Endothelial cell of umbilical vein (primary cell): Measurements from ENCODE around the gene ZBTB20. TPM values are rescaled to one million over a fixed set of nuclear protein-coding genes. Genes with fewer than 3 reads are reported as not detected.

ENCODE experiments used
- BruUV-seq: library from RNA; stranded (reverse); fragments of 400-500 nt; replicated peaks from 2 replicates; lab custom pipeline; 2021; lab: Mats Ljungman, UMichigan
- CTCF ChIA-PET: fragments of 300-600, 350-600 bp; sonication (Branson Sonifier 250); formaldehyde crosslinking; loops from one replicate; lab custom pipeline; 2021; ENCODE audit warnings: antibody characterized with exemption, inconsistent platforms; lab: Charles Lee
- POLR2A ChIA-PET: fragments of 300-600, 350-600 bp; sonication (Branson Sonifier 250); formaldehyde crosslinking; loops from one replicate; lab custom pipeline; 2021; ENCODE audit warnings: antibody characterized with exemption, inconsistent platforms; lab: Charles Lee
- DNase-seq: peaks from one replicate; pipeline ENCODE4 v3.0.0-alpha.2; 2011; ENCODE audit warnings: low read depth, low spot score
- FAIRE-seq: peaks from 2 replicates; lab custom pipeline; 2011; peaks lifted over from hg19 to GRCh38; lab: Jason Lieb, UNC
- H2AFZ ChIP-seq: 2 replicates; pipeline ENCODE4 v1.6.0; 2012; ENCODE audit warnings: low read depth, low read length, control low read depth, inconsistent platforms
- H3K27ac ChIP-seq: 2 replicates; pipeline ENCODE4 v1.5.1; 2011; ENCODE audit warnings: low read depth, mild to moderate bottlenecking, control low read depth, low read length, moderate library complexity; ENCODE audit not compliant: insufficient read depth
- H3K27me3 ChIP-seq, 2 experiments: 2 replicates each; pipeline versions ENCODE4 v1.6.0 to v1.6.1; 2011; ENCODE audit warnings: low read length in 2 of 2, mixed read lengths in 1 of 2; ENCODE audit not compliant: control insufficient read depth in 2 of 2, insufficient read depth in 2 of 2
- H3K36me3 ChIP-seq, 2 experiments: 2 replicates in 1 of 2; 3 replicates in 1 of 2; pipeline ENCODE4 v1.5.1; 2011; ENCODE audit warnings: low read length in 2 of 2, mild to moderate bottlenecking in 1 of 2, moderate library complexity in 1 of 2; ENCODE audit not compliant: control insufficient read depth in 2 of 2, insufficient read depth in 2 of 2; ENCODE audit errors: extremely low read depth in 1 of 2
- H3K4me1 ChIP-seq: 3 replicates; pipeline ENCODE4 v1.5.1; 2011; ENCODE audit warnings: mild to moderate bottlenecking, low read length; ENCODE audit not compliant: control insufficient read depth, insufficient read depth; ENCODE audit errors: extremely low read depth
- H3K4me2 ChIP-seq: 2 replicates; pipeline ENCODE4 v1.6.1; 2011; ENCODE audit warnings: low read length, control low read depth, mixed read lengths; ENCODE audit not compliant: insufficient read depth
- H3K4me3 ChIP-seq, 3 experiments: fragments of 200-600 bp in 1 of 3; sonication (generic), shearing (Covaris generic) in 1 of 3; replicated peaks in 1 of 3; 2 replicates each; pipeline ENCODE4 v1.5.1; 2011 to 2016; ENCODE audit warnings: control low read depth in 3 of 3, low read length in 3 of 3, mild to moderate bottlenecking in 2 of 3, inconsistent platforms in 1 of 3, low read depth in 1 of 3, moderate library complexity in 1 of 3; ENCODE audit not compliant: insufficient read depth in 1 of 3
- H3K79me2 ChIP-seq: 2 replicates; pipeline ENCODE4 v1.6.0; 2012; ENCODE audit warnings: low read length, inconsistent platforms; ENCODE audit not compliant: control insufficient read depth, insufficient read depth
- H3K9ac ChIP-seq: replicated peaks from 2 replicates; pipeline ENCODE3; 2011; ENCODE audit warnings: low read length, control low read depth; ENCODE audit not compliant: insufficient read depth; ENCODE audit errors: extremely low read depth
- H3K9me1 ChIP-seq: replicated peaks from 3 replicates; pipeline ENCODE4 v1.6.0; 2011; ENCODE audit warnings: mild to moderate bottlenecking, low read length; ENCODE audit not compliant: control insufficient read depth, insufficient read depth; ENCODE audit errors: extremely low read depth
- H3K9me3 ChIP-seq: replicated peaks from 2 replicates; pipeline ENCODE4 v1.5.1; 2012; ENCODE audit warnings: low read length, inconsistent platforms; ENCODE audit not compliant: control insufficient read depth, insufficient read depth
- H4K20me1 ChIP-seq: replicated peaks from 2 replicates; pipeline ENCODE3; 2011; ENCODE audit warnings: mild to moderate bottlenecking, low read length; ENCODE audit not compliant: control insufficient read depth, insufficient read depth; ENCODE audit errors: extremely low read depth
- GATA2 ChIP-seq: IDR thresholded peaks from 2 replicates; pipeline ENCODE4 v1.7.0; 2011; ENCODE audit warnings: low read depth, mild to moderate bottlenecking, moderate library complexity, mixed read lengths, low read length; ENCODE audit not compliant: insufficient read length, insufficient read depth
- JUN ChIP-seq: IDR thresholded peaks from 2 replicates; pipeline ENCODE4 v1.6.1; 2011; ENCODE audit warnings: borderline replicate concordance, low read depth; ENCODE audit not compliant: insufficient read length, insufficient read depth
- MYC ChIP-seq: IDR thresholded peaks from one replicate; pipeline ENCODE4 v1.6.1; 2011; ENCODE audit warnings: mild to moderate bottlenecking, low read depth, low read length
- POLR2AphosphoS5 ChIP-seq: IDR thresholded peaks from 2 replicates; pipeline ENCODE4 v1.6.1; 2012; ENCODE audit warnings: low read depth, mild to moderate bottlenecking, control low read depth, low read length, moderate library complexity; ENCODE audit not compliant: insufficient read depth
- dilution Hi-C: fragments of 300-500 bp; cut with MboI; formaldehyde crosslinking; loops from one replicate; pipeline ENCODE4 v1.15.0; 2019; ENCODE audit warnings: low sequenced_read_pairs; ENCODE audit not compliant: extremely low pct_ligation_motif_present
- intact Hi-C: fragments of 100-400 bp; cut with micrococcal nuclease; formaldehyde crosslinking; loops from one replicate; pipeline ENCODE4 v1.10.0; 2022
- polyA plus RNA-seq, 4 experiments: library from polyadenylated mRNA; depleted of rRNA in 3 of 4; stranded (reverse) in 3 of 4; unstranded in 1 of 4; fragments of >200 nt; gene quantifications; 2 replicates each; pipeline versions ENCODE4 v1.2.1 to v1.2.3, GENCODE V29; 2011 to 2012; ENCODE audit warnings: missing spikeins in 1 of 4
- total RNA-seq: library from RNA; stranded (reverse); gene quantifications from 2 replicates; pipeline ENCODE4 v1.2.3, GENCODE V29; 2021
- TF ChIP-seq, protein P1 (sequence below): IDR thresholded peaks from 2 replicates; pipeline ENCODE4 v1.6.1; 2011; ENCODE audit not compliant: insufficient read depth, insufficient read length

The ZBTB20 gene
- total and polyA plus RNA-seq, 2 donors (not counting 3 experiments of a cell fraction or from before 2014, with no cell fraction given) = 2.1 to 20.5 TPM

DNA sequence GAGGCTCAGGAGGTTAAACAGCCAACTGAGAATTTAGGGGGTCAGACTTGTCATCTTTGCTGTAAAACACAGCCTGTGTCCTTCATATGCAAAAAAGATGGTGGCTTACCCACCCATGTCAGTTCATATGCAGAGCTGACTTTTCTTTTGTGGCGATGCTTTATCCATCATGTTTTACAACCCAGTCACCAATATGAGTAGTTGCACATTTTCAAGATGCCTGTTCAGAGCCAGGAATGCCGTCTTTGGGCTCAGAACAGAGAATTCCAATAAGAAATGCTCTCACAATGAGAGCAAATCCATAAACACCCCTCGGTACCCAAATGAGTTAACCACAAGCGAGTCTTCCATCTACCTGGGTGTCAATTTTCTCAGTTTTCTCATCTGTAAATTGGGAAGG lies 769.7 kb downstream of the ZBTB20 start:
- Histone ChIP-seq H3K4me2 (no peak overlapping the region), H3K9ac (no peak overlapping the region), H3K27me3 (no peaks in the 10 kb centered on the region), H3K79me2 (no peaks in the 10 kb centered on the region), H3K4me3 (no peak overlapping the region), H3K36me3 (peaks cover 0 to 3% of the 10 kb centered on the region in 2 experiments), H3K9me3 (no peaks in the 10 kb centered on the region), H3K4me1 (no peaks in the 10 kb centered on the region), H3K27ac (no peak overlapping the region), H2AFZ (no peak overlapping the region), H3K9me1 (no peaks in the 10 kb centered on the region), H4K20me1 (no peaks in the 10 kb centered on the region)
- TF ChIP-seq POLR2AphosphoS5 = no peak
- TF ChIP-seq MYC = no peak
- TF ChIP-seq JUN = no peak
- FAIRE-seq = no peak
- dilution Hi-C loops = no loop called here
- ChIA-PET CTCF (interaction anchor here (1.4 to 2.9 kb wide), 2 partner anchors 14 to 41 kb away, joined by 5 to 7 read pairs; no protein-coding TSS in a partner anchor), POLR2A (no interaction called here)
- BruUV-seq = no TSS peak
- intact Hi-C loops = no loop called here
- DNase-seq = no peak

DNA sequence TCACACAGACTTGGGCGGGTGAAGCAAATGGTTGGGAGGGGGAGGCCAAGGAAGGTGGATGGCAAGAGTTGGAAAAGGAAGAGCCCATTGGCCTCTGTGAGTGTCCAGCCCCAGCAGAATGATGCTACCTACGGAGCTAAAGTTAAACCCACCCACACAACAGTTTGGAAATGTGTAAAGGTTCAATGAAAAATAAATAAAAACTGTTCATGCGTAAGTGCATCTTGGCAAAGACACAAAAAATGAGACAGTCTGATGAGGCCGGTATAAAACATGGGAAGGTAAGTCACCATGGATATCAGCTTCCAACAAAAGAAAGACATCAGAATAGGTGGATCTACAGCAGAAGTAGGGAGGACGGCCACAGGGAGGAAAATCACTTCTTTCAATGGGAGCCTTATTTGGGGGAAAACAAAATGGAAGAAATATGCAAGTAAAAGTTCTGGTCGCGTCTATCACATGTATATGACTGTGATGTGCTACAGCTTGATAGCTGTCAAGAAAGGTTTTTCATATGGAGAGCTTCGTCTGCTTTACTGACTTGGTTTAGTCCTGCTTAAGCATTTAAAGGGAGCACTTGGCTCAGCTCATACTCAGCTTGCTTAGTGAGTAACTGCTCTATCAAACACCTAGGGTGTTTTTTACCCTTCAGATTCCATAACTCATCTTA lies 770.4 kb downstream of the ZBTB20 start:
- CTCF ChIA-PET = interaction anchor here (1.4 to 2.9 kb wide), 2 partner anchors 13 to 42 kb away, joined by 5 to 7 read pairs; no protein-coding TSS in a partner anchor
- FAIRE-seq (no peak), DNase-seq (no peak)
- POLR2A ChIA-PET = no interaction called here
- Histone ChIP-seq H4K20me1 (no peaks in the 10 kb centered on the region), H3K4me1 (no peaks in the 10 kb centered on the region), H2AFZ (no peak overlapping the region), H3K9me3 (no peaks in the 10 kb centered on the region), H3K9ac (no peak overlapping the region), H3K4me3 (no peak overlapping the region), H3K36me3 (peaks cover 0 to 3% of the 10 kb centered on the region in 2 experiments), H3K4me2 (no peak overlapping the region), H3K79me2 (no peaks in the 10 kb centered on the region), H3K9me1 (no peaks in the 10 kb centered on the region), H3K27me3 (no peaks in the 10 kb centered on the region), H3K27ac (no peak overlapping the region)
- TF ChIP-seq JUN (no peak), POLR2AphosphoS5 (no peak), GATA2 (no peak)
- TF ChIP-seq, protein P1, sequence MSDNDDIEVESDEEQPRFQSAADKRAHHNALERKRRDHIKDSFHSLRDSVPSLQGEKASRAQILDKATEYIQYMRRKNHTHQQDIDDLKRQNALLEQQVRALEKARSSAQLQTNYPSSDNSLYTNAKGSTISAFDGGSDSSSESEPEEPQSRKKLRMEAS = no peak
- intact Hi-C loops = no loop called here
- no TSS peak for BruUV-seq
- dilution Hi-C loops = no loop called here
